Measurements from ENCODE around the gene ASB4.

DNA sequence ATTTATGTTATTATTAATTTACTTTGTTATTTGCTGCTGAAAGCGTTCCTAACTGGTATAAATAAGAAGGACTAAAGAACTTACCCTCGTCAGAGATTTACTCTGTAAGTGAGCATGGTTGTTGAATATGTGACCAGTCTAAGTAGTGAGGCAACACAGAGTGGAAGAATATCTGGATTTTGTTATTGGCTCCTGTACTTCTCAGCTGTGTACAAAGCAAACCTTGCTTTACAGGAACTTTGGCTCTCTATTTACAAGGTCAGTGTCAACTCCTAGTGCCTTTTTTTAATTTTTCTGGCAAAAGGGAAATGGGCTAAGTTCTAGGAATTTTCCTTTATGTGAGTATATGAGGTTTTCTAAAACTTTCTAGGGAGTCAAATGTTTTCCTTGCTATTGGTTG, 74.9 kb downstream of the ASB4 start:
- TF ChIP-seq, protein P1, sequence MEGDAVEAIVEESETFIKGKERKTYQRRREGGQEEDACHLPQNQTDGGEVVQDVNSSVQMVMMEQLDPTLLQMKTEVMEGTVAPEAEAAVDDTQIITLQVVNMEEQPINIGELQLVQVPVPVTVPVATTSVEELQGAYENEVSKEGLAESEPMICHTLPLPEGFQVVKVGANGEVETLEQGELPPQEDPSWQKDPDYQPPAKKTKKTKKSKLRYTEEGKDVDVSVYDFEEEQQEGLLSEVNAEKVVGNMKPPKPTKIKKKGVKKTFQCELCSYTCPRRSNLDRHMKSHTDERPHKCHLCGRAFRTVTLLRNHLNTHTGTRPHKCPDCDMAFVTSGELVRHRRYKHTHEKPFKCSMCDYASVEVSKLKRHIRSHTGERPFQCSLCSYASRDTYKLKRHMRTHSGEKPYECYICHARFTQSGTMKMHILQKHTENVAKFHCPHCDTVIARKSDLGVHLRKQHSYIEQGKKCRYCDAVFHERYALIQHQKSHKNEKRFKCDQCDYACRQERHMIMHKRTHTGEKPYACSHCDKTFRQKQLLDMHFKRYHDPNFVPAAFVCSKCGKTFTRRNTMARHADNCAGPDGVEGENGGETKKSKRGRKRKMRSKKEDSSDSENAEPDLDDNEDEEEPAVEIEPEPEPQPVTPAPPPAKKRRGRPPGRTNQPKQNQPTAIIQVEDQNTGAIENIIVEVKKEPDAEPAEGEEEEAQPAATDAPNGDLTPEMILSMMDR (IDR thresholded peaks at IDR 0.05): no peak
- TF ChIP-seq POLR2A (IDR thresholded peaks at IDR 0.05): no peak
- TF ChIP-seq POLR2AphosphoS5 (IDR thresholded peaks at IDR 0.05): no peak

Data from stomach (tissue), 4 donors.